ENCODE data around the gene BCAR3. TPM values are rescaled to one million over a fixed set of nuclear protein-coding genes. Genes with fewer than 3 reads are reported as not detected.

BCAR3 gene
- total RNA-seq, 1 donor from 2014 or later, result 74.8 TPM

DNA sequence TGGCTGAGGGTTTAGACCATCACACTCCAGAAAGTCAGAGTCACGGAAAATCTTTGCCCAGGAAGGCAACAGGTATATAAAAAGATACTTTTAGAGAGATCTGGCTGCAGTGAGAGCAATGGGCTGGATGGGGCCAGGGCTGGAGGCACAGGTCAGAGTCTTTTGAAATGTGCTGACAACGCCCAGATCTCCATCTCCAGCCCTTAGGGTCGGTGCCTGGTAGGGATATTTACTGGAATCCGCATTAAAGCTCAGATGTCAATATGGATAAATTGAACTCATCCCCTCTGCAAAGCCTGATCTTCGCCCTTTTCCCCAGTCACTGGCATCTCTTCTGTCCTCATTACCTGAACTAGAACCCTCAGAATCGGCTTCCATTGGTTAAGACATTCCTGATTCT, 82.2 kb downstream of the BCAR3 start:
- no peak overlapping the region for H3K4me3 ChIP-seq (ENCODE audit: low read depth, low read length)
- no peak for DNase-seq (ENCODE audit: low read depth)
- TF ChIP-seq, protein P1, sequence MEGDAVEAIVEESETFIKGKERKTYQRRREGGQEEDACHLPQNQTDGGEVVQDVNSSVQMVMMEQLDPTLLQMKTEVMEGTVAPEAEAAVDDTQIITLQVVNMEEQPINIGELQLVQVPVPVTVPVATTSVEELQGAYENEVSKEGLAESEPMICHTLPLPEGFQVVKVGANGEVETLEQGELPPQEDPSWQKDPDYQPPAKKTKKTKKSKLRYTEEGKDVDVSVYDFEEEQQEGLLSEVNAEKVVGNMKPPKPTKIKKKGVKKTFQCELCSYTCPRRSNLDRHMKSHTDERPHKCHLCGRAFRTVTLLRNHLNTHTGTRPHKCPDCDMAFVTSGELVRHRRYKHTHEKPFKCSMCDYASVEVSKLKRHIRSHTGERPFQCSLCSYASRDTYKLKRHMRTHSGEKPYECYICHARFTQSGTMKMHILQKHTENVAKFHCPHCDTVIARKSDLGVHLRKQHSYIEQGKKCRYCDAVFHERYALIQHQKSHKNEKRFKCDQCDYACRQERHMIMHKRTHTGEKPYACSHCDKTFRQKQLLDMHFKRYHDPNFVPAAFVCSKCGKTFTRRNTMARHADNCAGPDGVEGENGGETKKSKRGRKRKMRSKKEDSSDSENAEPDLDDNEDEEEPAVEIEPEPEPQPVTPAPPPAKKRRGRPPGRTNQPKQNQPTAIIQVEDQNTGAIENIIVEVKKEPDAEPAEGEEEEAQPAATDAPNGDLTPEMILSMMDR (conservative IDR thresholded peaks at IDR 0.05; ENCODE audit: low read depth, low read length), result no peak

DNA sequence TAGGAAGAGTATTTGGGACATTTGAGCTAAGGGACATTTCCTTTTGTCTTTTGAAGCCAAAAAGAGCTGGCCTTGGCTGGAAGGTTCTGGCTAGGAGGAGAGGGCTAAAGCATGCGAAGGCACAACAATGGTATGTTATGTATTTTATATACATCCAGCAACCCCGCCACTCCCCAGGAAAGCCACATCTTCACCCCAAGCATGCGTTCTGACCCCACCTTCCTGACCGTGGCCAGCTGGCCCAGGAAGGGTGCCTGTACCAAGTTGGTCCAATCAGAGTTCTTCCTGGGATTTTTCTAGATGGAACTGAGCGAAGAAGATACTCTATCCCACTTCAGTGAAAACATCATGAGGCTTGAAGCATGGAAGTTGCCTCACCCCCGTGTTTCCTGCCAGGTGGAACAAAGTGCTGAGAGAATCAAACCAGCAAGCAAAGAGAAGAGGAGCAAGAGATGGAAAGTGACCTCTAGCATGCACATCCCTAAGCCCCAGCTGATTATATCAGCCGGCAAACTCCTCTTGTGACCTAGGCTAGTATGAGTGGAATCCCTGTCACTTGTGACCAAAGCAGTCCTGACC, 82.7 kb downstream of the BCAR3 start:
- DNase-seq (ENCODE audit: low read depth), result no peak
- no peak overlapping the region for H3K4me3 ChIP-seq (ENCODE audit: low read depth, low read length)
- TF ChIP-seq, protein P1 (conservative IDR thresholded peaks at IDR 0.05; ENCODE audit: low read depth, low read length), result no peak

DNA sequence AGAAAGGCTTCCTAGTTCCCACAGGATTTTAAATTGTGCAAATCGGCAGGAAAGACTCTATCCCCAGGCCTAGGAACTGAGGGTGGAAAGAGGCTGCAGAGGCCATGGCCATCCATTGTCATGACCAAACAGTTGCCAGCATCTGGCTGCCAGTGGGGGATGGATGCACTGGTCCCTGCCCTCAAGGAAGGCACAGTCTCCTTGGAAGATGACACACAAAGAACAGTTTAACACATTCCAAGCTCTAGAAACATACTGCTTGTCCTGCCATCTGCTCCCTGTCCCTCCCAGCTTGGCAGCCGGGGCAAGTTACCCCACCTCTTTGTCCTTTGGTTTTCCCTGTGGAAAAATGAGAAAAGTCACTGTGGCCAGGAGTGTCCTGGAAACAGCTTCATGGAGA, 83.2 kb downstream of the BCAR3 start:
- TF ChIP-seq, protein P1 (conservative IDR thresholded peaks at IDR 0.05; ENCODE audit: low read depth, low read length), result no peak
- no peak overlapping the region for H3K4me3 ChIP-seq (ENCODE audit: low read depth, low read length)
- no peak for DNase-seq (ENCODE audit: low read depth)

DNA sequence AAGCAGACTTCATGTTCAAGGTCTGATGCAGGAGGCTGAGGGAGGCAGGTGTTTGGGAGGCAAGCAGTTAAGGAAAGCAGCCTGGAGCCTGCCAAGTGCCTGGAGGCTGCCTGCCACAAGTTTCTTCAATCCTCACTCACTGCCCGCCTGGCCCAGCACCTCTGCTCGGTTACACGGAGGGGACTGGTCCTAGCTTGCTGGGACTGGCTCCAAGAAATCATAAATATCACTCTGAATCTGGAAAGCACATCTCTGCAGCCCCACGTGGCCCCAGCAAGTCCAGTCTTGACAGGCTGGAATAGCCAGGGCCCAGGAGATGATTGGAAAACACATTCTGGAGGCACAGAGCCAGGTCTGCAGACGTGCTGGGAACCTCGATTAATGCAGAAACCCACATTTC, 83.9 kb downstream of the BCAR3 start:
- no peak for DNase-seq (ENCODE audit: low read depth)
- no peak overlapping the region for H3K4me3 ChIP-seq (ENCODE audit: low read depth, low read length)
- TF ChIP-seq, protein P1 (conservative IDR thresholded peaks at IDR 0.05; ENCODE audit: low read depth, low read length), result no peak

DNA sequence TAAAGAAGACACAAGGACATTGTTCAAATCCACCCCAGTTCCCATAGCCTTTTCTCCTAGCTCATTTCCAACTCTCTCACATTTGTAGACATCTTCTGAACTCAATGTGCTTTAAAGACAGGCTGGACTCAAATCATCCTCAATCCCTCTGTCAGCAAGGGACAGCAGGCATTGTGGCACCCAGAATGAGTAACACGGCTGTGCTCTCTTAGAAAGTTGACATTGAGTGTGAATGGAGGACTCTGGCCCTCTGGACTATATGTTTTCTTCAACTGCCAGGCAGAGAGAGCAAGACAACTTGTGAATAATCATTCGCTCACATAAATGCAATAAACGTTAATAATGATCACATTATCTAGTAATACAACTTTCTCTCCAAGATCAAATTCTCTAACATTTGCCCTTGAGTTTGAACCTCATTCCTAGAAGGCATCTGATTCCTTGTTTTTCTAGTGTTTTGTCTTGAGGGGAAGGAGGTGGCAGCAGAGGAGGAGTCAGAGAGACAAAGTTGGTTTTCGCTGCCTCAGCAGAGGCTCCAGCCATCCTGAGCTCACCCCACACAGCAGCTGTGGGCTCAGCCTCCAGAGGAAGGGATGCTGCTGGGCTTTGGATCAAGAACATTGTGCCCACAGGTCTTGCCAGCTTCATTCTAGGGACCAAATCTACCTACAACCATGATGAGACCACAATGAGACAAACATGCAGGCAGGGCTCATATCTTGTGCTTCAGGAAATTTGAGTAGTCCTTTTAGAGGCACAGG, 85.1 kb downstream of the BCAR3 start:
- DNase-seq (ENCODE audit: low read depth), result no peak
- H3K4me3 ChIP-seq (ENCODE audit: low read depth, low read length), result no peak overlapping the region
- TF ChIP-seq, protein P1 (conservative IDR thresholded peaks at IDR 0.05; ENCODE audit: low read depth, low read length), result no peak

DNA sequence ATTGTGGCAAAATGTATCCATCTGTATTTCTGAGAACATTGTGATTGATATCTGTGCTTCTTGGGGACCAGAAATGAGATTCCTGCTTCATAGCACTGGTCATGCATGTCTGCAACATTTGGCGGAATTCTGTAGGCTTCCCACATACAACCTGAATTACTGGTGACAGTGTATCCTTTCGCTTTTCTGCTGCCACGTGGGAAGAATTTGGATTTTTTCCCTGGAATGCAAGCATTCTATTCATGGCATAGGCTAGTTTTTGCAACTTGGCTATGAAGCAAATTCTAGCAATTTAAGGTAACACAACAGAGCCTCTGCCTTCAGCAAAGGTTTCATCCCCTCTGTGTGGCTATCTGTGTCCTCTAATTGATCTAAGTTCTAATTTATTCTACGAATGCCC, 85.9 kb downstream of the BCAR3 start:
- no peak for DNase-seq (ENCODE audit: low read depth)
- no peak overlapping the region for H3K4me3 ChIP-seq (ENCODE audit: low read depth, low read length)
- TF ChIP-seq, protein P1 (conservative IDR thresholded peaks at IDR 0.05; ENCODE audit: low read depth, low read length), result no peak

DNA sequence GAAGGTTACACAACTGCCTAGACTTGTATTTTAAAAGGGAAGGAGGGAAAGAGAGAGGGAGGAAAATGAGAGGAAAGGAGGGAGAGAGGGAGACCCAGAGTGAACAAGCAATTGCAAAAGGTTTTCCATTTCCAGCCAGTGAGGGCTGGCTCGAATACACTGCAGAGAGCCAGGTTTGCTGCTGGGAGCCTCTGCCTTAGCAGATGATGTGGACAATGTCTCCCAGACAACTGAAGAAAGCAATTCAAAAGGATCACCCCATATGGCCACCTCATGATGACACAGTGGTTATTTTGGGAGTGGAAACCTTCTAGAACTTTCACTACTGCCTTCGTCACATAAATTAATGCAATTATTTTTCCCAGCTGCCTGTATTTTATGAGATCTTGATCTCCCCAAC, 86.4 kb downstream of the BCAR3 start:
- TF ChIP-seq, protein P1 (conservative IDR thresholded peaks at IDR 0.05; ENCODE audit: low read depth, low read length), result no peak
- H3K4me3 ChIP-seq (ENCODE audit: low read depth, low read length), result no peak overlapping the region
- DNase-seq (ENCODE audit: low read depth), result no peak
